Tibial artery (tissue), 4 donors: ENCODE measurements around the gene SLC39A11.
"Not testable (repeated sequence)": the region's sequence is repeated elsewhere in the genome, so short reads cannot be mapped to it uniquely, and the experiment has no call there.

Experiments
- DNase-seq, 2 donors: peaks; one replicate each; pipeline ENCODE4 v3.0.0-alpha.2; 2019
- H3K27ac ChIP-seq, 2 donors: fragments of 200-600 bp; sonication (generic) in 1 of 2; 1 replicate in 1 of 2; 2 replicates in 1 of 2; pipeline ENCODE4 v1.5.1; 2018 to 2019; ENCODE audit warnings: mild to moderate bottlenecking in 1 of 2
- H3K27me3 ChIP-seq, 2 donors: fragments of 200-600 bp; sonication (generic) in 1 of 2; one replicate each; pipeline versions ENCODE4 v1.5.1 to v1.6.0; 2016 to 2019
- H3K36me3 ChIP-seq, 3 donors: fragments of 200-600 bp; sonication (generic) in 2 of 3; one replicate each; pipeline ENCODE4 v1.5.1; 2016 to 2019; ENCODE audit warnings: mild to moderate bottlenecking in 2 of 3
- H3K4me1 ChIP-seq, 4 donors: fragments of 200-600 bp; sonication (generic) in 2 of 4; 1 replicate in 3 of 4; 2 replicates in 1 of 4; pipeline ENCODE4 v1.5.1; 2016 to 2019
- H3K4me3 ChIP-seq, 2 donors: fragments of 200-600 bp; sonication (generic) in 1 of 2; 1 replicate in 1 of 2; 2 replicates in 1 of 2; pipeline ENCODE4 v1.5.1; 2018 to 2019; ENCODE audit warnings: mild to moderate bottlenecking in 2 of 2
- H3K9me3 ChIP-seq, 3 donors: fragments of 200-600 bp; sonication (generic) in 1 of 3; one replicate each; pipeline ENCODE4 v1.5.1; 2016 to 2019
- intact Hi-C: fragments of 100-400 bp; cut with DNase I; formaldehyde crosslinking; loops from one replicate; pipeline ENCODE4 v1.15.0; 2023; ENCODE audit warnings: low total_unique reads
- TF ChIP-seq, protein P1 (sequence below), 2 experiments: fragments of 200-600 bp in 1 of 2; fragments of 450-650 bp in 1 of 2; IDR thresholded peaks; one replicate each; pipeline ENCODE4 v1.5.1; 2017 to 2019; ENCODE audit warnings: antibody characterized with exemption in 2 of 2, mild to moderate bottlenecking in 1 of 2, moderate library complexity in 1 of 2

SLC39A11 gene

DNA sequence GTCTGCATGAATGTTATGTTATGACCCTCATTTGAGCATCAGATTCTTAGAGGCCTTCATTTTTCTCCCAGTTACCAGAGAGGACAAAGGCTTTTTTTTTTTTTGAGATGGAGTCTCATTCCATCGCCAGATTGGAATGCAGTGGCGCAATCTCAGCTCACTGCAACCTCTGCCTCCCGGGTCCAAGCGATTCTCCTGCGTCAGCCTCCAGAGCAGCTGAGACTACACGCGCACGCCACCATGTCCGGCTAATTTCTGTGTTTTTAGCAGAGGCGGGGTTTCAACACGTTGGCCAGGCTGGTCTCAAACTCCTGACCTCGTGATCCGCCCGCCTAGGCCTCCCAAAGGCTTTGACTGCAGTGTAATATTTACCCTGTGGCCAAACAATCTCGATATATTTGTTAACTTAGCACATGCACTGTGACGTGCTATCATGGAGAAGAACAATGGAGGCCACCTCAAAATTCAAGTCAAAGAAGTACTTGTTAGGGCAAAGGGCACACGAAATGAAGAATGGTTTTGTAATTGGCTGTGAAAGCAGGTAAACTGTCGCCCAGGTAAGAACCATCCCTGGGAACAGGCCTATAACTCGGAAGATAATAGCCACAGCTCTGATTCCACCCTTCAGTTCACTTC is 303.4 kb downstream of the SLC39A11 start:
- no peak for DNase-seq
- peaks cover 0 to 9% (median 0%) of the 10 kb centered on the region in 3 donors for H3K9me3 ChIP-seq
- intact Hi-C loops = no loop called here
- H3K36me3 ChIP-seq = peaks cover 1 to 18% (median 8%) of the 10 kb centered on the region in 3 donors
- TF ChIP-seq, protein P1, sequence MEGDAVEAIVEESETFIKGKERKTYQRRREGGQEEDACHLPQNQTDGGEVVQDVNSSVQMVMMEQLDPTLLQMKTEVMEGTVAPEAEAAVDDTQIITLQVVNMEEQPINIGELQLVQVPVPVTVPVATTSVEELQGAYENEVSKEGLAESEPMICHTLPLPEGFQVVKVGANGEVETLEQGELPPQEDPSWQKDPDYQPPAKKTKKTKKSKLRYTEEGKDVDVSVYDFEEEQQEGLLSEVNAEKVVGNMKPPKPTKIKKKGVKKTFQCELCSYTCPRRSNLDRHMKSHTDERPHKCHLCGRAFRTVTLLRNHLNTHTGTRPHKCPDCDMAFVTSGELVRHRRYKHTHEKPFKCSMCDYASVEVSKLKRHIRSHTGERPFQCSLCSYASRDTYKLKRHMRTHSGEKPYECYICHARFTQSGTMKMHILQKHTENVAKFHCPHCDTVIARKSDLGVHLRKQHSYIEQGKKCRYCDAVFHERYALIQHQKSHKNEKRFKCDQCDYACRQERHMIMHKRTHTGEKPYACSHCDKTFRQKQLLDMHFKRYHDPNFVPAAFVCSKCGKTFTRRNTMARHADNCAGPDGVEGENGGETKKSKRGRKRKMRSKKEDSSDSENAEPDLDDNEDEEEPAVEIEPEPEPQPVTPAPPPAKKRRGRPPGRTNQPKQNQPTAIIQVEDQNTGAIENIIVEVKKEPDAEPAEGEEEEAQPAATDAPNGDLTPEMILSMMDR (IDR thresholded peaks at IDR 0.05) = no peak
- H3K27ac ChIP-seq = no peak overlapping the region
- no peaks in the 10 kb centered on the region for H3K27me3 ChIP-seq
- no peak overlapping the region for H3K4me3 ChIP-seq
- no peaks in the 10 kb centered on the region for H3K4me1 ChIP-seq

- H3K4me1 ChIP-seq = no peaks in the 10 kb centered on the region
- intact Hi-C loops = no loop called here
- H3K27me3 ChIP-seq = no peaks in the 10 kb centered on the region
- no peak overlapping the region for H3K27ac ChIP-seq
- no peaks in the 10 kb centered on the region for H3K9me3 ChIP-seq
- TF ChIP-seq, protein P1 (IDR thresholded peaks at IDR 0.05) = no peak
- H3K36me3 ChIP-seq = peaks cover 0 to 8% (median 0%) of the 10 kb centered on the region in 3 donors
- H3K4me3 ChIP-seq = no peak overlapping the region
- DNase-seq = no peak
These were observed 306.3 kb downstream of the SLC39A11 start for GRCh38 chr17:72786209-72786608.

- H3K9me3 ChIP-seq = no peaks in the 10 kb centered on the region
- no peaks in the 10 kb centered on the region for H3K4me1 ChIP-seq
- H3K27ac ChIP-seq = no peak overlapping the region
- peaks cover 0 to 3% (median 0%) of the 10 kb centered on the region in 3 donors for H3K36me3 ChIP-seq
- no peak for DNase-seq
- intact Hi-C loops = no loop called here
- TF ChIP-seq, protein P1 (IDR thresholded peaks at IDR 0.05) = no peak
- H3K27me3 ChIP-seq = no peaks in the 10 kb centered on the region
- no peak overlapping the region for H3K4me3 ChIP-seq
These were observed 309.3 kb downstream of the SLC39A11 start for GRCh38 chr17:72782985-72783701.

- H3K36me3 ChIP-seq, H3K27me3 ChIP-seq, H3K9me3 ChIP-seq, H3K4me3 ChIP-seq, DNase-seq, intact Hi-C loops, H3K4me1 ChIP-seq, H3K27ac ChIP-seq: not testable (repeated sequence)
These were observed 310.1 kb downstream of the SLC39A11 start for GRCh38 chr17:72782437-72782836.

- no peak for DNase-seq
- Histone ChIP-seq H3K9me3 (no peaks in the 10 kb centered on the region), H3K27me3 (no peaks in the 10 kb centered on the region), H3K27ac (no peak overlapping the region), H3K4me3 (no peak overlapping the region), H3K36me3 (peaks cover 12 to 19% (median 18%) of the 10 kb centered on the region in 3 donors), H3K4me1 (no peaks in the 10 kb centered on the region)
- intact Hi-C loops = no loop called here
- TF ChIP-seq, protein P1 (IDR thresholded peaks at IDR 0.05) = no peak
These were observed 314.0 kb downstream of the SLC39A11 start for GRCh38 chr17:72778169-72779151.
